RWPE2 (cell line): Measurements from ENCODE around the gene DIP2B.

Experiments used
- ATAC-seq: fragments of 200-7000 bp; cut with Tn5 transposase; 3 replicates; pipeline ENCODE4 v1.9.1; 2021; ENCODE audit warnings: low read depth
- DNase-seq: peaks from one replicate; pipeline ENCODE4 v3.0.0-alpha.2; 2020; ENCODE audit warnings: low spot score
- H3K27ac ChIP-seq: fragments of 450-650 bp; 2 replicates; pipeline ENCODE4 v1.5.1; 2017; ENCODE audit warnings: mild to moderate bottlenecking; ENCODE audit not compliant: poor library complexity, severe bottlenecking
- H3K27me3 ChIP-seq: fragments of 250-450 bp; sonication (Bioruptor Pico); 2 replicates; pipeline ENCODE4 v1.5.1; 2021; ENCODE audit warnings: mild to moderate bottlenecking, moderate library complexity; ENCODE audit not compliant: insufficient read depth, poor library complexity, severe bottlenecking
- H3K36me3 ChIP-seq: fragments of 250-450 bp; sonication (Bioruptor Pico); 2 replicates; pipeline ENCODE4 v1.5.1; 2020; ENCODE audit warnings: low read depth, mild to moderate bottlenecking, moderate library complexity
- H3K4me1 ChIP-seq: fragments of 250-450 bp; sonication (Bioruptor Pico); 2 replicates; pipeline ENCODE4 v1.5.1; 2021; ENCODE audit warnings: mild to moderate bottlenecking, moderate library complexity; ENCODE audit not compliant: insufficient read depth, poor library complexity, severe bottlenecking
- H3K4me3 ChIP-seq: fragments of 250-450 bp; sonication (Bioruptor Pico); 2 replicates; pipeline ENCODE4 v1.5.1; 2021; ENCODE audit warnings: mild to moderate bottlenecking, moderate library complexity; ENCODE audit not compliant: severe bottlenecking
- H3K9me3 ChIP-seq: fragments of 250-450 bp; sonication (Bioruptor Pico); 2 replicates; pipeline ENCODE4 v1.5.1; 2021; ENCODE audit warnings: mild to moderate bottlenecking, moderate library complexity; ENCODE audit not compliant: severe bottlenecking
- TF ChIP-seq, protein P1 (sequence below): fragments of 450-650 bp; IDR thresholded peaks from one replicate; pipeline ENCODE4 v1.5.1; 2017; ENCODE audit warnings: mild to moderate bottlenecking, moderate library complexity; ENCODE audit not compliant: poor library complexity, severe bottlenecking

DIP2B gene

GRCh38 chr12:50603817-50604639, 99.2 kb downstream of the DIP2B start:
- Histone ChIP-seq H3K36me3 (no peaks in the 10 kb centered on the region), H3K4me3 (no peak overlapping the region), H3K4me1 (no peaks in the 10 kb centered on the region), H3K9me3 (no peaks in the 10 kb centered on the region), H3K27me3 (no peaks in the 10 kb centered on the region), H3K27ac (no peak overlapping the region)
- no peak for DNase-seq
- ATAC-seq: no peak
- TF ChIP-seq, protein P1, sequence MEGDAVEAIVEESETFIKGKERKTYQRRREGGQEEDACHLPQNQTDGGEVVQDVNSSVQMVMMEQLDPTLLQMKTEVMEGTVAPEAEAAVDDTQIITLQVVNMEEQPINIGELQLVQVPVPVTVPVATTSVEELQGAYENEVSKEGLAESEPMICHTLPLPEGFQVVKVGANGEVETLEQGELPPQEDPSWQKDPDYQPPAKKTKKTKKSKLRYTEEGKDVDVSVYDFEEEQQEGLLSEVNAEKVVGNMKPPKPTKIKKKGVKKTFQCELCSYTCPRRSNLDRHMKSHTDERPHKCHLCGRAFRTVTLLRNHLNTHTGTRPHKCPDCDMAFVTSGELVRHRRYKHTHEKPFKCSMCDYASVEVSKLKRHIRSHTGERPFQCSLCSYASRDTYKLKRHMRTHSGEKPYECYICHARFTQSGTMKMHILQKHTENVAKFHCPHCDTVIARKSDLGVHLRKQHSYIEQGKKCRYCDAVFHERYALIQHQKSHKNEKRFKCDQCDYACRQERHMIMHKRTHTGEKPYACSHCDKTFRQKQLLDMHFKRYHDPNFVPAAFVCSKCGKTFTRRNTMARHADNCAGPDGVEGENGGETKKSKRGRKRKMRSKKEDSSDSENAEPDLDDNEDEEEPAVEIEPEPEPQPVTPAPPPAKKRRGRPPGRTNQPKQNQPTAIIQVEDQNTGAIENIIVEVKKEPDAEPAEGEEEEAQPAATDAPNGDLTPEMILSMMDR: no peak

DNA sequence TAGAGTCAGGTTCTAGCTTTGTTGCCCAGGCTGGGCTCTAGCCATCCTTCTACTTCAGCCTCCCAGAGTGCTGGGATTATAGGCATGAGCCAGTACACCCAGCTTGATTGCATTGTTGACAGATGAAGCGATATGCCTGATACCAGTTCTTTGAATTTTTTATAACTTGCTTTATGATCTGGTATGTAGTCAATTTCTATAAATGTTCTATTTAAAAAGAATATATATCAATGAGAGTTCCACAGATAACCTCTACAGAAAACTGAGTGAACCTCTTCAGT, 99.8 kb downstream of the DIP2B start:
- TF ChIP-seq, protein P1: no peak
- ATAC-seq: no peak
- Histone ChIP-seq H3K27ac (no peak overlapping the region), H3K27me3 (no peaks in the 10 kb centered on the region), H3K4me1 (no peaks in the 10 kb centered on the region), H3K9me3 (no peaks in the 10 kb centered on the region), H3K36me3 (no peaks in the 10 kb centered on the region), H3K4me3 (no peak overlapping the region)
- DNase-seq: no peak

DNA sequence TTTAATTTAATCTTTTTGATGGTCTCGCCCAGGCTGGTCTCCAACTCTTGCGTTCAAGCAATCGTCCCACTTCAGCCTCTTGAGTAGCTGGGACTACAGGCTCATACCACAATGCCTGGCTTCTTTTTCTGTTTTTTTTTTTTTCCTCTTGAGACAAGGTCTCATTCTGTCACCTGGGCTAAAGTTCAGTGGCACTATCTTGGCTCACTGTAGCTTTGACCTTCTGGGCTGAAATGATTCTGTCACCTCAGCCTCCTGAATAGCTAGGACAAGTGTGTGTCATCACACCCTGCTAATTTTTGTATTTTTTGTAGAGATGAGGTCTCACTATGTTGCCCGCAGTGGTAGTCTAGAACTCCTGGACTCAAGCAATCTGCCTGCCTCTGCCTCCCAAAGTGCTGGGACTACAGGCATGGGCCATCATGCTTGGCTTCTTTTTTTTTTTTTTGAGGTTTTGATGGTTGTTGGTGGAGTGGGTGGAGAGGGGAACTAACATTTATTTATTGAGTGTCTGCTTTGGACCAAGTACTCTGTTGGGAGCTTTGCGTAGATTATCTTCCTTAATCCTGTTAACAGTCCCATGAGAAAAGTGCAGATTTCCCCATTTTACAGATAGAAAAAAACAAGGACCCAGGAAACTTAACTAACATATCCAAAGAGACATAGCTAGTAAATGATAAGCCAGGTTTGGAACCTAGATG, 102.0 kb downstream of the DIP2B start:
- Histone ChIP-seq H3K36me3 (no peaks in the 10 kb centered on the region), H3K27ac (no peak overlapping the region), H3K4me3 (no peak overlapping the region), H3K9me3 (no peaks in the 10 kb centered on the region), H3K4me1 (no peaks in the 10 kb centered on the region), H3K27me3 (no peaks in the 10 kb centered on the region)
- TF ChIP-seq, protein P1: no peak
- ATAC-seq: no peak
- no peak for DNase-seq

GRCh38 chr12:50609292-50609874, 104.6 kb downstream of the DIP2B start:
- Histone ChIP-seq H3K27ac (no peak overlapping the region), H3K27me3 (no peaks in the 10 kb centered on the region), H3K4me3 (no peak overlapping the region), H3K9me3 (no peaks in the 10 kb centered on the region), H3K4me1 (peaks cover 15% of the 10 kb centered on the region), H3K36me3 (no peaks in the 10 kb centered on the region)
- DNase-seq (no peak), ATAC-seq (no peak)
- TF ChIP-seq, protein P1: no peak

DNA sequence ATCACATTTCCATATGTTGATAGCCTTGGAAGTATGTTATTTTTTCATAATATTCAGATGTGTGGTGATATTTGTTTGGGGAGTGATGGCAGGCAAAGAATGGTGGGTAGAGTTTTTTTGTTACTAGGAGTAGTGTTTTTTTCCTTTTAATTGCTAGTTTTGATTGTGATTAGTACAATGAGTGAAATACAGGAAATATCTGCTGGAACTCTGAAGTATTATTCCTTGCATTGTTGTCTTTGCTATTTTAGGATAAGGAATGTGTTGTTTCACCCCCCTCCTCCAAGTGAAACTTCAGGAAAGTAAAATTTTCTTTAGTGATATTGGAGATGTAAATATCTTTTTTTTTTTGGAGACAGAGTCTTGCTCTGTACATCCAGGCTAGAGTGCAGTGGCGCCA, 105.4 kb downstream of the DIP2B start:
- H3K4me3 ChIP-seq: no peak overlapping the region
- no peaks in the 10 kb centered on the region for H3K27me3 ChIP-seq
- no peak for ATAC-seq
- TF ChIP-seq, protein P1: no peak
- peaks cover 23% of the 10 kb centered on the region for H3K4me1 ChIP-seq
- no peak for DNase-seq
- no peak overlapping the region for H3K27ac ChIP-seq
- no peaks in the 10 kb centered on the region for H3K36me3 ChIP-seq
- H3K9me3 ChIP-seq: no peaks in the 10 kb centered on the region
